Activated B cell treated with CpG ODN at 0.5 μM for 24 hours (primary cell): ENCODE results near the gene SCNN1G. TPM values are rescaled to one million over a fixed set of nuclear protein-coding genes. Genes with fewer than 3 reads are reported as not detected.

Source experiments
- ATAC-seq: fragments of 200-7000 bp; cut with Tn5 transposase; one replicate; pipeline ENCODE4 v1.10.0; 2021; ENCODE audit warnings: low read depth, mild to moderate bottlenecking, moderate library complexity
- CTCF ChIA-PET: fragments of 350-600 bp; sonication (Branson Sonifier 250); formaldehyde crosslinking; loops from one replicate; lab custom pipeline; 2021; ENCODE audit warnings: antibody characterized with exemption; lab: Charles Lee
- POLR2A ChIA-PET: fragments of 350-600 bp; sonication (Branson Sonifier 250); formaldehyde crosslinking; loops from one replicate; lab custom pipeline; 2021; ENCODE audit warnings: antibody characterized with exemption; lab: Charles Lee
- DNase-seq: peaks from one replicate; pipeline ENCODE4 v3.0.0; 2022
- H3K27ac Mint-ChIP-seq: one replicate; pipeline ENCODE4 v1.8.0; 2020; ENCODE audit warnings: mixed read lengths
- H3K27me3 Mint-ChIP-seq: one replicate; pipeline ENCODE4 v1.8.0; 2021; ENCODE audit warnings: mixed read lengths
- H3K36me3 Mint-ChIP-seq: one replicate; pipeline ENCODE4 v1.8.0; 2021; ENCODE audit warnings: low read depth, mixed read lengths
- H3K4me1 Mint-ChIP-seq: one replicate; pipeline ENCODE4 v1.8.0; 2021; ENCODE audit warnings: mixed read lengths
- H3K4me3 Mint-ChIP-seq: one replicate; pipeline ENCODE4 v1.8.0; 2020; ENCODE audit warnings: mild to moderate bottlenecking, mixed read lengths
- H3K9me3 Mint-ChIP-seq: one replicate; pipeline ENCODE4 v1.8.0; 2020; ENCODE audit warnings: mixed read lengths
- CTCF ChIP-seq: fragments of 200-600 bp; IDR thresholded peaks from one replicate; pipeline ENCODE4 v1.8.0; 2022; ENCODE audit warnings: antibody characterized with exemption, mild to moderate bottlenecking
- intact Hi-C: fragments of 100-400 bp; cut with micrococcal nuclease; formaldehyde crosslinking; loops from one replicate; pipeline ENCODE4 v1.15.1; 2024
- total RNA-seq: library from RNA; stranded (reverse); gene quantifications from 2 replicates; pipeline ENCODE4 v1.2.3, GENCODE V29; 2022

Gene SCNN1G
- total RNA-seq, 1 donor from 2014 or later, result not detected

- Mint-ChIP-seq H3K27ac (no peak overlapping the region), H3K4me1 (no peaks in the 10 kb centered on the region), H3K36me3 (no peaks in the 10 kb centered on the region), H3K9me3 (no peaks in the 10 kb centered on the region), H3K4me3 (no peak overlapping the region), H3K27me3 (peaks cover 23% of the 10 kb centered on the region)
- ChIA-PET POLR2A (interaction anchor here (0.7 kb wide), 1 partner anchor 483 kb away, joined by 4 read pairs; the partner anchor contains the start of gene PALB2), CTCF (no interaction called here)
- DNase-seq, result no peak
- intact Hi-C loops, result no loop called here
- no peak for TF ChIP-seq CTCF
- no peak for ATAC-seq
Measured at GRCh38 chr16:23158114-23158513, 24.4 kb upstream of the SCNN1G start.

GRCh38 chr16:23160082-23160481 is 22.5 kb upstream of the SCNN1G start:
- ATAC-seq, result no peak
- Mint-ChIP-seq H3K4me3 (no peak overlapping the region), H3K27me3 (peaks cover 36% of the 10 kb centered on the region), H3K36me3 (no peaks in the 10 kb centered on the region), H3K4me1 (no peaks in the 10 kb centered on the region), H3K9me3 (no peaks in the 10 kb centered on the region), H3K27ac (no peak overlapping the region)
- intact Hi-C loops, result no loop called here
- no peak for TF ChIP-seq CTCF
- ChIA-PET CTCF (no interaction called here), POLR2A (no interaction called here)
- no peak for DNase-seq

GRCh38 chr16:23160574-23160973 is 22.0 kb upstream of the SCNN1G start:
- H3K27me3 Mint-ChIP-seq, result peaks cover 37% of the 10 kb centered on the region
- intact Hi-C loops, result no loop called here

GRCh38 chr16:23163921-23164320 is 18.6 kb upstream of the SCNN1G start:
- peaks cover 48% of the 10 kb centered on the region for H3K27me3 Mint-ChIP-seq
- H3K36me3 Mint-ChIP-seq, result no peaks in the 10 kb centered on the region
- ATAC-seq (no peak), DNase-seq (no peak)
- intact Hi-C loops, result no loop called here
- H3K27ac Mint-ChIP-seq, result no peak overlapping the region
- ChIA-PET POLR2A (no interaction called here), CTCF (no interaction called here)
- no peaks in the 10 kb centered on the region for H3K4me1 Mint-ChIP-seq
- no peak overlapping the region for H3K4me3 Mint-ChIP-seq
- TF ChIP-seq CTCF, result no peak
- H3K9me3 Mint-ChIP-seq, result peaks cover 2% of the 10 kb centered on the region

More at GRCh38 chr16:23160574-23160973, 22.0 kb upstream of the SCNN1G start:
- Mint-ChIP-seq H3K4me1 (no peaks in the 10 kb centered on the region), H3K9me3 (peaks cover 2% of the 10 kb centered on the region), H3K4me3 (no peak overlapping the region), H3K36me3 (no peaks in the 10 kb centered on the region), H3K27ac (no peak overlapping the region)
- ChIA-PET CTCF (no interaction called here), POLR2A (no interaction called here)
- DNase-seq (no peak), ATAC-seq (no peak)
- no peak for TF ChIP-seq CTCF

- CTCF ChIA-PET, result interaction anchor here (1.0 kb wide), 1 partner anchor 269 kb away, joined by 3 read pairs; no protein-coding TSS in a partner anchor
- Mint-ChIP-seq H3K27me3 (peaks cover 48% of the 10 kb centered on the region), H3K4me1 (no peaks in the 10 kb centered on the region), H3K9me3 (peaks cover 2% of the 10 kb centered on the region), H3K27ac (no peak overlapping the region), H3K4me3 (no peak overlapping the region), H3K36me3 (no peaks in the 10 kb centered on the region)
- DNase-seq (no peak), ATAC-seq (no peak)
- intact Hi-C loops, result no loop called here
- TF ChIP-seq CTCF, result no peak
- POLR2A ChIA-PET, result no interaction called here
Measured at GRCh38 chr16:23164736-23165135, 17.8 kb upstream of the SCNN1G start.
